Astrocyte (in vitro differentiated cells and primary cell): ENCODE measurements around the gene CCDC92B.

Source experiments
- CTCF ChIP-seq: IDR thresholded peaks from 2 replicates; pipeline ENCODE4 v1.5.1; 2011; ENCODE audit warnings: low read depth, mild to moderate bottlenecking, inconsistent platforms, low read length, moderate library complexity; ENCODE audit not compliant: insufficient read depth
- EZH2 ChIP-seq: IDR thresholded peaks from 2 replicates; pipeline ENCODE4 v1.6.1; 2012; ENCODE audit warnings: mild to moderate bottlenecking, low read length, inconsistent platforms; ENCODE audit not compliant: insufficient read depth

- no peak for TF ChIP-seq CTCF
- peak; percentile 57 for TF ChIP-seq EZH2
Observed at GRCh38 chr17:2776589-2777241, 27.3 kb upstream of the CCDC92B start.
